HG03457 (cell line): ENCODE data around the gene MAP6.
"Not testable (repeated sequence)": the region's sequence is repeated elsewhere in the genome, so short reads cannot be mapped to it uniquely, and the experiment has no call there.

Experiments
- ATAC-seq: cut with Tn5 transposase; IDR thresholded peaks from one replicate; pipeline ENCODE4 v1.9.1; 2021; ENCODE audit warnings: moderate number of reproducible peaks; ENCODE audit not compliant: unreplicated experiment

MAP6 gene

DNA sequence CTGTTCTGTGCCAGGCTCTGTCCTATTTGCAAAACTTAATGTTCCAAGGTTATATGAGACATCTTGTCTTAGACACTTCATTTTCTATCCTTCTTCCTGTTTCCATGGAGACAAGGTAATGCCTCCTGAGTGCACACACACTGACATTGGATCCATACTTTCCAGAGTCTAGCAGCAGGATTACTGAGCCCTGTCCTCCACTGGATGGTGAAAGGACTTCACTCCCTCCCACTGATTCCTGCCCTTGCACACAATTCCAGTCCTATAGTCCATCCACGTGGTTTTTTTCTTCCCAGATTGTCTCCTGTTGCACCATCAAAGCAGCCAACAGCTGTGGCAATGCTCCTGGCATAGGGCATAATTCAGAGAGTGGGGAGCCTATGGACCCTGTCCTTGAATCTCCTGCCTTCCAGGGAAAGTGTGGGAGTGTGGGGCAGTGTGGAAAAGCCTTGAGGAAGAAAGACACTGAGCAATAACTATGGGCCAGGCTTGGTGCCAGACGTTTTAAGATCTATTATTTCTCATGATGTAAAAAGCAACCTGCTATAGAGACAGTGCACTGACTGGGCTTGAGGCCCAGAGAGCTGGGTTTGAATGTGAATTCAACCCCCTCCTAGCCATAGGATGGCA lies 75.4 kb downstream of the MAP6 start:
- no peak for ATAC-seq

DNA sequence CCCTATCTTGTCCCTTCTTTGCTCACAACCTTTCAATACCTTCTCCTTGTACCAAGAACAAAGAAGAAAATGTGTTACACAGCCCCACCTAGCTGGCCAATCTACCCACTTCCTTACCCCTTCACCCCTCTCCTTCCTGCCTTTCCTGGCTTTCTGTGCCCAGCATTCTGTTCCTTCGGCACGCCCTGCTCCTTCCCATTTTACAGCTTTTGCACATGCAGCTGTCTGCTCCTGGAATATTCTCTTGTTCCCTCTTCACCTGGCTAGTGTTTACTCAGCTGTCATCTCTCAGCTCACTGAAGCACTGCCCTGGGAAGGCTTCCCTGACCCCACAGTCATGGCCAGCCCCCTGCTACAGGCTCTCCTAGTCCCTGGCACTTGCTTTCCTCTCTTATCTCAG lies 76.1 kb downstream of the MAP6 start:
- ATAC-seq: no peak

GRCh38 chr11:75591966-75592365 lies 76.9 kb downstream of the MAP6 start:
- ATAC-seq: no peak

GRCh38 chr11:75591371-75591770 lies 77.5 kb downstream of the MAP6 start:
- no peak for ATAC-seq

DNA sequence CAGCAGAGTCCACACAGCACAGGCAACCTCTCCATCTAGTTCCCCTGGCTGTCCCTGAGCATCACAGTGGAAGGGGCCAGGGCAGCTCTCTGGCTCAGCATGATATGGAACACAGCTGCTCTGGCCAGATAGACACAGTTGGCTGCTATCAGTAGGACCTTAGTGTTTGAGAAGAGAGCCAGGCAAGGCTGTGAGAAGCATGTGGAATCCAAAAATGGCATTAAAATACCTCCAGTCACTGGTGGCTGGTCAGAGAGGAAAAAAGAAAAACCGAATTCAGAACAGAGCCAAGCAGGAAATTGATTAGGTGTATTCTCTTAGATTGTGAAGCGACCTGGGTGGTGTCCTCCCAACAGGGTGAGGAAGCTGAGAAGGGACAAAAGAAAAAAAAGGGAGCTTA lies 78.9 kb downstream of the MAP6 start:
- ATAC-seq: no peak

DNA sequence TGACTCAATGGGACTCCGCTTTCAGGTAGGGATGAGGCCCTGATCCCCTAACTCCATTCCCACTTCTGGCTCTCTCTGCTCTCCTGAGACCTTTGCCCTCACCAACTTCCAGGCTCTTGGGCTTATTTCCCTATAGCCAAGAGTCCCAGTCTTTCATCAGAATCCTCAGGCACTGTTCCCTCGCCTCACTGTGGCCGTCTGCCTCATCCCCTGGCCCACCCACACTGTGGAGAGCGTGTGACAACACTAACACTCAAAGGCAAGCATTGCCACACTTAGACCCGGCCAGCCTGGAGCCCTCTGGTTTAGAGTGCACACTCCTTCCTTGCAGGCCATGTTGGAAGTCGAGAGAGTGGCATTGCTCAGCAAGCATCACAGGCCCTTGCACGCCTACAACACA lies 79.8 kb downstream of the MAP6 start:
- ATAC-seq: no peak

DNA sequence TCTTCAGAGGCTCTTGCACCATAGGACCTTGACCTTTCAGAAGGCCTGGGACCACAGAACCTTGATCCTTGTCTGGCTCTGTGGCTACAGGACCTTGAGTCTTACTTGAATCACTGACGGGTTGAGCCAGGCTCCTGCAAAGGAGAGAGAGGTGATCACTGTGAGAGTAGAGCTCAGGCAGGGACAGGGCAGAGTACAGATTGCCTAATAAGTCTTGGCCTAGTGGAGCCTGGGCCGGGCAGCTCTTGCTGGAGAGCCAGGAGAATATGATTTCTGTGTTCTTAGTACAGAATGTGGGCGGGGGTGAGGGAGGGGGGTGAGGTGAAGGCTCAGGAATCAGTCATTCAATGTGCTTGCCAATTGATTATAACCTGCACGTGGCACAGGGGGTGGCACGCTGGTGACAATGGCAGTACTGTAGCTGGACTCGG lies 80.8 kb downstream of the MAP6 start:
- ATAC-seq: no peak

- ATAC-seq: no peak
Observed at GRCh38 chr11:75586395-75586794, 82.4 kb downstream of the MAP6 start.

DNA sequence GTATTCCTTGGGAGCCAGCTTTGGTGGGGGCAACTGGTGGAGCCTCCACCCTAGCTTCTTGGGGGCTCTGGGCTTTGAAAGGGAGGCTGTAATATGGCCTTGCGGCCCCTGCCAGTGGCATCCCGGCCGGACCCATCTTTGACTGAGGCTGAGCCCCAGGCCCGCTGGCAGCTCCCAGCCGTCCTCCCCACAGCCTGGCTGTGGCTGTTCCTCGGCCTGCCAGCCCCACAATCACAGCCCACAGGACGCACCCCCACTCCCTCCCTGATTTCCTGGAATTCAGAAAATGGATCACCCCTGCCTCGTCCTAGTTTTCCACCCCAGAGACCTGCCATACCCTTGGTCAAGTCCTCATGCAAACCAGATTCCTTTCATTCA lies 83.6 kb downstream of the MAP6 start:
- ATAC-seq: no peak

DNA sequence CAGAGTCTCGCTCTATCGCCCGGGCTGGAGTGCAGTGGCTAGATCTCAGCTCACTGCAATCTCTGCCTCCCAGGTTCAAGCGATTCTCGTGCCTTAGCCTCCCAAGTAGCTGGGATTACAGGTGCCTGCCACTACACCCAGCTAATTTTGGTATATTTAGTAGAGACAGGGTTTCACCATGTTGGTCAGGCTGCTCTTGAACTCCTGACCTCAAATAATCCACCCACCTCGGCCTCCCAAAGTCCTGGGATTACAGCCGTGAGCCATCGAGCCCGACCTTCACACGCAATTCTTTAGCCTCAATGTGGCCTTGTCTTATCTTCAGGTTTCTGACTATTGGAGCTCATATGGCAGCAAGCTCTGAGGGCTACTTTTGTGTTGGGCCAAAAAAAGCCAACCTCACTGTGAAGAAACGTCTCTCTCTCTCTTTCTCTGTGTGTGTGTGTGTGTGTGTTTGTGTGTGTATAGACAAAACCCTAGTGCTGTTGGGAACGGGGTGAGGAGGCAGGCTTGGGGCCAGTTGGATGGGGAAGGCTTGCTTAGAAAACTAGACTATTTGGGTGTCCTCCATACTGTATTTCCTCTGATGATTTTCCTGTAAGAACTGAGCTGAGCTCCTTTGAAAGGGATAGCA lies 84.1 kb downstream of the MAP6 start:
- ATAC-seq: not testable (repeated sequence)

- ATAC-seq: no peak
Observed at GRCh38 chr11:75583718-75584658, 84.8 kb downstream of the MAP6 start.

DNA sequence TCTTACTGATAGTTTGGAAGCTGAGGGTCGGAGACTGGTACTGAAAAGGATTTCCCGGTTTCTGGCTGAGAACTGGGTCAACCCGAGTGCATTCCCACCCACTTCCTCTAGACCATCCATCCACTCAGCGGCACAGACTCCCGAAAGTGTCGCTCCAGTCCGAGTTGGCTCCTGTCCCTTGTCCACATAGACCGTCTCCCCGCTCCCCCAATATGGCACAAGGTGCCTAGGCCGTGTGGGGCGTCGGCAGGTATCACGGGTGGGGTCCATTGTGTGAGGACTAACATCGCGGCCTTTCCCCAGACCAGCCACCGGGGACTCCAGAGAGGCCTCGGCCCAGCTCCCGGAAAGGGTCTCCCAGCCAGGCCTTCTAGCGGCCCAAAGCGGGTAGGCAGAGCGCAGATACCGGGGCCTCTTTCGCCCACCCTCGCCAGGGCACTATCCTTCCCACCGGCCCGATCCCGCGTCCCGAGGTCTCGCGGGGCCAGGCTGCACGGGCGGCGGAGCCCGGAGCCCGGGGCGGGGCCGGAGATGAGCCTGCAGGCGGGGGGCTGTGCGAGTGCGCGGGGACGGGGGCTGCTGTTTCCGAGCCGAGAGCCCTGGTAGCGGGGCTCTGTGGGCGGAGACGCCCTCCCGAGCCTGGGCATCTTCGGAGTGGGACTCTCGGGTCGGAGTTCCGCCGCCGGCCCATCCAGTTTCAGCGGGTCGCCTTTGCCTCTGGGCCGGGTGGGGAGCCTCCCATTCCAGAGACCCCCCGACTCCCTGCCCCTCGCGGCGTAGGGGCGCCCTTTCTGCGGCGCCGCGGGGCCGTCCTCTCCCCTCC lies 85.7 kb downstream of the MAP6 start:
- no peak for ATAC-seq

DNA sequence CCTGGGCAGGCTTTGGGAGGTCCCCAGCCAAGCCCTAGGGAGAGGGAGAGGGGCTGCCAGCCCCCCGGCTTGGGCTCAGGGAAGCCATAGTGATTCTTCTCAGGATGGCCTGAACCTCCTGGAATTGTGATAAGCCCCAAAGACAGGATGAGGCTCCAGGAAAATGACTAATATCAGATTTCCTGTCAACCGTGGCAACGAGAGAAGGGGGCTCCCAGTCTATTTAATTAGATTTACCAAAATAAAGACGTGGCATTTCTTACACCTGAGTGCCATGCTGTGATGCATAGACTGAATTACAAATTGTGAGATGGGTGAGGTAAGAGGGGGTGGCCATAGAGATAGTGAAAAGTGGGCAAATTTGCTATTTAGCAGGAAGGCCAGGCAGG lies 86.3 kb downstream of the MAP6 start:
- no peak for ATAC-seq

- no peak for ATAC-seq
Observed at GRCh38 chr11:75579841-75580240, 89.0 kb downstream of the MAP6 start.

- ATAC-seq: no peak
Observed at GRCh38 chr11:75578977-75579376, 89.9 kb downstream of the MAP6 start.

DNA sequence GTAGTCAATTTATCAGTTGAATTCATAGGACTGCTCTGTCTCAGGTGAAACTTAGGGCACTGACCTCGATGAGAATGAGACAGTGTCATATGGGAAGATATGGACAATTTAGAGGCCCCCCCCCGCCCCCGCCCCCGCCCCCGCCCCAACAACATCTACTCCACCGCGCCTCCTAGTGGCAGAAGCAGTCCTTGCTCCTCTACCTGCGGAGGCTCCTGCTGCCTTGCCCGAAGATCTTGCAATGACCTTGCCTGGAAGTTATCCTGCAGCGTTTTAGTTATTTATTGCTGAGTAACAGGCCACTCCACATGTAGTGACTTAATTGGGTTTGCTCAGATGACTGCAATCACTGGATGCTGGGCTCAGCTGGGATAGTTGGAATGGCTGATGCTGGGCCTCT lies 91.6 kb downstream of the MAP6 start:
- no peak for ATAC-seq

DNA sequence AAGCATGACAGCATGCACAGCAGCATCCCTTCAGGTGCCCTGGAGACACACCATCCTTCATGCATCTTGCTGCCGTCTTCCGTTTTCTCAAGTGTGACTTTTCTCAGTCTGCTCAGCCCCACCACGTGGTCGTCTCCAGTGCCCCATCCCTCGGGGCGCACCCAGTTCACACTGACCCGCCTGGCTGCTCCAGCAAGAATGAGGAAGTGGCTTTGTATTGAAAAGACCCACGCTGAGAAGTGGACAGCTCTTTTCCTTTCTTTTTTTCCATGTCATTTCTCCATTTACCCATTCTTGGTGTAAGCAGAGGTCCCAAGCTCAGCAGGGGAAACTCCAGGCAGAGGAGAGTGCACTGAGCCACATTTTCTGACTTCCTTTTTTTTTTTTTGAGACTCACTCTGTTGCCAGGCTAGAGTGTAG lies 92.3 kb downstream of the MAP6 start:
- no peak for ATAC-seq

GRCh38 chr11:75576017-75576416 lies 92.8 kb downstream of the MAP6 start:
- ATAC-seq: no peak

DNA sequence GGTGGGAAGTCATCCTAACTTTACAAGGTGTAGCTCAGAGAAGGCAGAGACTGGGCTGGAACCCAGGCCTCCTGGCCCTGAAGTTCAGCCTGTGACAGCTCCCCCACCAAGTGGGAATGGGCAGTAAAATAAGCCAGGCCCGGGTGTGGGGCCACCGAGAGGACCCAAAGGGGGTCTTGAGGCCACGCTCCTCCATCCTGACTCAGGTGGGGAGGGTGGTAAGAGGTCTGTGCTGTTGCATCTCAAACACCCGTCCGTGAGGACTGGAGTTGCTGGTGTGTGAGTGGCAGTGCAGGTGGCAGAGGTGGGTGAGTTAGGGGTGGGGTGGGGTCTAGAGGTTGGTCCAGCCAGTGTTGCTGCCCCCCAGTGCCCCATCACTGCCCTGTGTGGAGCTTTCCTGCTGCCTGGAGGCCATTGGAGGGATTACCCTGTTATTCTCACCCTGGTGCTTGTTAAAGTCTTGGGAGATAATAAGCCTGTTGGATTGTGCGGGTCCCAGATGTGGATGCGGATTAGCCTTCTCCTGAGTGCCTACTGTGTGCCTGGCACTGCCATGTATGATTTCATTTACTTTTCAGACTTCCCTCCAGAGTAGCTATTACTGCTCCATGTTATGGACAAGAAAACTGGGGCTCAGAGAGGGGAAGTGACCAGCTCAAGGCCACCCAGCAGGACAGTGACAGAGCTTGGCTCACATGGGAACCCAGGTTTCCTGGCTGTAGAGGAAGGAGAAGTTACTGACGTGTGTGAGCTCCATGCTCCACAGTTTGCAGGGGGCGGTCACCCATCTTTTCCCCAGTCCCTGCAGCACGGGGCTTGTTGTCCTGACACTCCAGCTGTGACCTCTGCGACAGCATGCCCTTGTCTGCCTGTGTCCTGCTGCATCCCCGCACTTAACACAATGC lies 93.9 kb downstream of the MAP6 start:
- ATAC-seq: no peak

GRCh38 chr11:75572744-75573143 lies 96.1 kb downstream of the MAP6 start:
- no peak for ATAC-seq
